ENCODE results near the gene MYO7A. TPM values are rescaled to one million over a fixed set of nuclear protein-coding genes. Genes with fewer than 3 reads are reported as not detected.

Gene MYO7A
- total RNA-seq, 1 experiment from 2014 or later, result 3.5 TPM

DNA sequence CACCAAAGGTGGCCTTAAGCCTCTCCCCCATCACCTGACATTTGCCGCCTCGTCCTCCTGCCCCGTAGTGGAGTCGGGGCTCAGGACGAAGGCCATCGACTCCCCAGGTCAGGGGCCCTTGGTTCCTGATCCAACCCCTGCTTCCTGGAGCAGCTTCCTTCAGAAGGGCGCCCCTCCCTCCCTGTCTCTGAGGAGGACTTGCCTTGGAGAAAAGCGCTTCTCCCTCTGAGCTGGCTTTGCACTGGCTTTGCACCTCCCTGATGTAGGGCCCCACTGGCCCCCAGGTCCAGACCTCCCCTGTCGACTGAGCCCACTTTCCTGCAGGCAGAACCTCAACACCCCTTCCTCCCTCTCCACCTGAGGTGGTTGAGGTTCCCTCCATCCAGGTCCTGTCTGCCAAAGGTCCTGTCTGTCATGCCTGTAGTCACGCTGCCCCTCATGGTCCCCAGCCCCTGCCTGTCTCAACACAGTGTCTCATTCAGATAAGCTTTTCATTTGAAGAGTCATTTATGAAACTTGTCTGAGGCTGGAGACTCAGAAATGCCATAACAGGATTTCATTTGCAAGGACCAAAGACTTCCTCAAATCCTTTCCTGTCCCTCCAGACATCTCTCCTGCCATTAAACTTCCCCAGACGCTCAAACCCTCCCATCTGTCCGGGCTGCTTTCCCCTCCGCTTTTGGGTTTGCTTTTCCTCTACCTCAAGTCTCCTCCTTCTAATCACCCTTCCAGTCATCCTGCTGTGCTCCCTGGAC, 78.4 kb downstream of the MYO7A start:
- ChIA-PET POLR2A (ENCODE audit: unreplicated experiment) (no interaction called here), CTCF (interaction anchor here (0.6 kb wide), 2 partner anchors 27 to 1056 kb away, joined by 3 read pairs; no protein-coding TSS in a partner anchor)
- Histone ChIP-seq H3K4me1 (replicated peaks; ENCODE audit: insufficient read depth) (no peaks in the 10 kb centered on the region), H3K9me3 (ENCODE audit: insufficient read depth, low read depth) (no peaks in the 10 kb centered on the region), H3K9me2 (ENCODE audit: insufficient read depth) (no peaks in the 10 kb centered on the region), H3K36me3 (ENCODE audit: low read depth) (no peaks in the 10 kb centered on the region), H3K27ac (no peak overlapping the region), H4K20me1 (ENCODE audit: insufficient read depth) (no peaks in the 10 kb centered on the region), H3F3A (ENCODE audit: insufficient read depth, low read depth) (no peaks in the 10 kb centered on the region; the same call in 1 of the 2 replicates), H2AFZ (no peak overlapping the region), H3K79me2 (ENCODE audit: low read depth) (no peaks in the 10 kb centered on the region), H3K4me2 (no peak overlapping the region), H3K27me3 (ENCODE audit: insufficient read depth, low read depth) (0 out of 2 replicates have a peak, but pooled peaks cover 9% of the 10 kb centered on the region), H3K4me3 (no peak overlapping the region)
- no TSS peak for BruUV-seq (replicated peaks)
- TF ChIP-seq CTCF (conservative IDR thresholded peaks at IDR 0.05) (no peak), EZH2 (IDR thresholded peaks at IDR 0.05; ENCODE audit: low read depth) (no peak)
- DNase-seq, result no peak
- intact Hi-C loops (cut with micrococcal nuclease; ENCODE audit: unreplicated experiment), result no loop called here

- Histone ChIP-seq H3K79me2 (ENCODE audit: low read depth) (no peaks in the 10 kb centered on the region), H3F3A (ENCODE audit: insufficient read depth, low read depth) (no peaks in the 10 kb centered on the region; the same call in 1 of the 2 replicates), H3K9me2 (ENCODE audit: insufficient read depth) (no peaks in the 10 kb centered on the region), H3K9me3 (ENCODE audit: insufficient read depth, low read depth) (no peaks in the 10 kb centered on the region), H3K27me3 (ENCODE audit: insufficient read depth, low read depth) (0 out of 2 replicates have a peak, but pooled peaks cover 9% of the 10 kb centered on the region), H4K20me1 (ENCODE audit: insufficient read depth) (no peaks in the 10 kb centered on the region), H3K4me1 (replicated peaks; ENCODE audit: insufficient read depth) (no peaks in the 10 kb centered on the region), H2AFZ (no peak overlapping the region), H3K36me3 (ENCODE audit: low read depth) (no peaks in the 10 kb centered on the region), H3K4me2 (no peak overlapping the region), H3K4me3 (no peak overlapping the region), H3K27ac (no peak overlapping the region)
- DNase-seq, result no peak
- BruUV-seq (replicated peaks), result no TSS peak
- intact Hi-C loops (cut with micrococcal nuclease; ENCODE audit: unreplicated experiment), result no loop called here
- TF ChIP-seq EZH2 (IDR thresholded peaks at IDR 0.05; ENCODE audit: low read depth) (no peak), CTCF (conservative IDR thresholded peaks at IDR 0.05) (no peak)
- CTCF ChIA-PET, result no interaction called here
- POLR2A ChIA-PET (ENCODE audit: unreplicated experiment), result no interaction called here
Measured at GRCh38 chr11:77207019-77207485, 79.0 kb downstream of the MYO7A start.

- CTCF ChIA-PET, result no interaction called here
- TF ChIP-seq EZH2 (IDR thresholded peaks at IDR 0.05; ENCODE audit: low read depth) (no peak), CTCF (conservative IDR thresholded peaks at IDR 0.05) (no peak)
- Histone ChIP-seq H3K79me2 (ENCODE audit: low read depth) (no peaks in the 10 kb centered on the region), H3K9me2 (ENCODE audit: insufficient read depth) (no peaks in the 10 kb centered on the region), H4K20me1 (ENCODE audit: insufficient read depth) (no peaks in the 10 kb centered on the region), H3K9me3 (ENCODE audit: insufficient read depth, low read depth) (no peaks in the 10 kb centered on the region), H3K4me1 (replicated peaks; ENCODE audit: insufficient read depth) (no peaks in the 10 kb centered on the region), H3K4me3 (no peak overlapping the region), H3K36me3 (ENCODE audit: low read depth) (no peaks in the 10 kb centered on the region), H3K27me3 (ENCODE audit: insufficient read depth, low read depth) (0 out of 2 replicates have a peak, but pooled peaks cover 9% of the 10 kb centered on the region), H3K4me2 (no peak overlapping the region), H2AFZ (no peak overlapping the region), H3K27ac (no peak overlapping the region), H3F3A (ENCODE audit: insufficient read depth, low read depth) (no peaks in the 10 kb centered on the region; the same call in 1 of the 2 replicates)
- BruUV-seq (replicated peaks), result no TSS peak
- intact Hi-C loops (cut with micrococcal nuclease; ENCODE audit: unreplicated experiment), result no loop called here
- POLR2A ChIA-PET (ENCODE audit: unreplicated experiment), result no interaction called here
- DNase-seq, result no peak
Measured at GRCh38 chr11:77207618-77208313, 79.7 kb downstream of the MYO7A start.
